SK-N-SH (cell line): ENCODE results near the gene PRKCA. TPM values are rescaled to one million over a fixed set of nuclear protein-coding genes. Genes with fewer than 3 reads are reported as not detected.

ENCODE experiments used
- CTCF ChIA-PET: fragments of 300-600, 350-600 bp; formaldehyde crosslinking; extraction: SDS; loops from one replicate; lab custom pipeline; 2021; lab: Yijun Ruan, JAX
- POLR2A ChIA-PET: fragments of 350-600 bp; sonication (Branson Sonifier 250); formaldehyde crosslinking; extraction: SDS; loops from one replicate; lab custom pipeline; 2020; ENCODE audit warnings: antibody characterized with exemption, inconsistent platforms; lab: Yijun Ruan, JAX
- DNase-seq: peaks from one replicate; pipeline ENCODE4 v3.0.0; 2012
- H2AFZ ChIP-seq: fragments of 200-600 bp; sonication (generic); 2 replicates; pipeline ENCODE4 v1.8.1; 2016; ENCODE audit warnings: antibody characterized with exemption, mild to moderate bottlenecking, low read depth
- H3F3A ChIP-seq: fragments of 200-600 bp; sonication (generic); replicated peaks from 2 replicates; pipeline ENCODE3; 2016; ENCODE audit warnings: antibody characterized with exemption, mild to moderate bottlenecking; ENCODE audit not compliant: insufficient read depth
- H3K27ac ChIP-seq, 2 experiments: fragments of 200-500 bp in 1 of 2; fragments of 200-600 bp in 1 of 2; sonication (Bioruptor generic) in 1 of 2; sonication (generic), shearing (Covaris generic) in 1 of 2; 2 replicates each; pipeline versions ENCODE4 v1.5.1 to v1.6.1; 2014 to 2016; ENCODE audit warnings: low read depth in 2 of 2, inconsistent platforms in 1 of 2, low read length in 1 of 2, mild to moderate bottlenecking in 1 of 2, mixed read lengths in 1 of 2
- H3K27me3 ChIP-seq: fragments of 200-600 bp; sonication (generic), shearing (Covaris generic); 2 replicates; pipeline ENCODE4 v1.6.1; 2016; ENCODE audit warnings: mixed run types; ENCODE audit not compliant: insufficient read depth
- H3K36me3 ChIP-seq, 2 experiments: fragments of 200-500 bp in 1 of 2; fragments of 200-600 bp in 1 of 2; sonication (Bioruptor generic) in 1 of 2; sonication (generic) in 1 of 2; replicated peaks in 1 of 2; 2 replicates each; pipeline versions ENCODE3 to v1.5.1; 2014 to 2016; ENCODE audit warnings: low read length in 1 of 2, mild to moderate bottlenecking in 1 of 2; ENCODE audit not compliant: insufficient read depth in 2 of 2, control insufficient read depth in 1 of 2
- H3K4me1 ChIP-seq, 2 experiments: fragments of 200-500 bp in 1 of 2; fragments of 200-600 bp in 1 of 2; sonication (Bioruptor generic) in 1 of 2; sonication (generic), shearing (Covaris generic) in 1 of 2; 2 replicates each; pipeline versions ENCODE4 v1.5.1 to v1.6.1; 2014 to 2016; ENCODE audit warnings: low read depth in 1 of 2, low read length in 1 of 2, mixed run types in 1 of 2; ENCODE audit not compliant: insufficient read depth in 2 of 2, control insufficient read depth in 1 of 2
- H3K4me2 ChIP-seq: fragments of 200-600 bp; sonication (generic), shearing (Covaris generic); 2 replicates; pipeline ENCODE4 v1.6.1; 2017; ENCODE audit warnings: mixed run types
- H3K4me3 ChIP-seq, 2 experiments: fragments of 200-500 bp in 1 of 2; fragments of 200-600 bp in 1 of 2; sonication (Bioruptor generic) in 1 of 2; sonication (generic), shearing (Covaris generic) in 1 of 2; 2 replicates each; pipeline versions ENCODE4 v1.5.1 to v1.8.1; 2014 to 2016; ENCODE audit warnings: low read depth in 2 of 2, inconsistent platforms in 1 of 2, low read length in 1 of 2, mild to moderate bottlenecking in 1 of 2, mixed read lengths in 1 of 2, moderate library complexity in 1 of 2
- H3K79me2 ChIP-seq: fragments of 200-600 bp; sonication (generic); 2 replicates; pipeline ENCODE4 v1.8.1; 2017; ENCODE audit warnings: mild to moderate bottlenecking; ENCODE audit not compliant: insufficient read depth
- H3K9ac ChIP-seq: fragments of 200-600 bp; sonication (generic); 2 replicates; pipeline ENCODE4 v1.6.1; 2017; ENCODE audit warnings: mixed run types
- H3K9me2 ChIP-seq: fragments of 200-600 bp; sonication (generic); 2 replicates; pipeline ENCODE4 v1.6.1; 2017; ENCODE audit warnings: mixed run types
- H3K9me3 ChIP-seq: fragments of 200-600 bp; sonication (generic); 2 replicates; pipeline ENCODE4 v1.6.1; 2017; ENCODE audit warnings: mixed run types, mild to moderate bottlenecking, moderate library complexity
- H4K20me1 ChIP-seq: fragments of 200-600 bp; sonication (generic); 2 replicates; pipeline ENCODE4 v1.6.1; 2017; ENCODE audit warnings: mild to moderate bottlenecking, mixed run types; ENCODE audit not compliant: insufficient read depth
- ELF1 ChIP-seq: IDR thresholded peaks from 2 replicates; pipeline ENCODE4 v1.4.0; 2012
- EP300 ChIP-seq, 2 experiments: IDR thresholded peaks; 2 replicates each; pipeline versions ENCODE4 v1.4.0 to v1.6.1; 2012; ENCODE audit warnings: borderline replicate concordance in 1 of 2, low read depth in 1 of 2, low read length in 1 of 2
- EZH2phosphoT487 ChIP-seq: fragments of 200-600 bp; sonication (generic); IDR thresholded peaks from 2 replicates; pipeline ENCODE4 v1.6.1; 2017; ENCODE audit warnings: low read depth, mixed run types, mild to moderate bottlenecking, antibody characterized with exemption, moderate library complexity, borderline replicate concordance
- GABPA ChIP-seq: IDR thresholded peaks from 2 replicates; pipeline ENCODE4 v1.4.0; 2012; ENCODE audit warnings: low read depth, mild to moderate bottlenecking
- GATA2 ChIP-seq: sonication (generic); formaldehyde crosslinking; IDR thresholded peaks from 2 replicates; pipeline ENCODE4 v1.5.0; 2020; ENCODE audit warnings: mild to moderate bottlenecking, missing genetic modification reagents
- JUND ChIP-seq: IDR thresholded peaks from 2 replicates; pipeline ENCODE4 v1.4.0; 2012
- MEF2A ChIP-seq: IDR thresholded peaks from 2 replicates; pipeline ENCODE4 v1.4.0; 2012; ENCODE audit warnings: low read depth, borderline replicate concordance
- NFIC ChIP-seq: IDR thresholded peaks from 2 replicates; pipeline ENCODE4 v1.4.0; 2012; ENCODE audit warnings: borderline replicate concordance
- RAD21 ChIP-seq: IDR thresholded peaks from 2 replicates; pipeline ENCODE4 v1.6.1; 2012; ENCODE audit warnings: mild to moderate bottlenecking, low read length
- RXRA ChIP-seq: IDR thresholded peaks from 2 replicates; pipeline ENCODE4 v1.4.0; 2012; ENCODE audit warnings: low read depth, mild to moderate bottlenecking, borderline replicate concordance
- SMC3 ChIP-seq: IDR thresholded peaks from 2 replicates; pipeline ENCODE4 v1.6.1; 2012; ENCODE audit warnings: low read depth, low read length, improper control_type of control experiment
- TCF12 ChIP-seq: IDR thresholded peaks from 2 replicates; pipeline ENCODE4 v1.4.0; 2012
- YY1 ChIP-seq: IDR thresholded peaks from 2 replicates; pipeline ENCODE4 v1.4.0; 2012; ENCODE audit warnings: low read depth, mild to moderate bottlenecking
- WGBS: methylation state at CpG from one replicate; pipeline ENCODE4 v1.1.6; 2017; ENCODE audit warnings: low lambda C conversion rate; 5-methylcytosine and 5-hydroxymethylcytosine counted together
- polyA plus RNA-seq, 3 experiments: library from polyadenylated mRNA; depleted of rRNA; stranded (reverse); fragments of >200 nt; gene quantifications; 2 replicates each; pipeline ENCODE4 v1.2.3, GENCODE V29; 2012
- TF ChIP-seq, protein P1 (sequence below): IDR thresholded peaks from 2 replicates; pipeline ENCODE4 v1.4.0; 2012; ENCODE audit warnings: low read depth, borderline replicate concordance
- TF ChIP-seq, protein P2 (sequence below): IDR thresholded peaks from 2 replicates; pipeline ENCODE4; 2012
- TF ChIP-seq, protein P3 (sequence below): fragments of 200-600 bp; sonication (generic); IDR thresholded peaks from 2 replicates; pipeline ENCODE4 v1.6.1; 2017; ENCODE audit warnings: antibody characterized with exemption, mild to moderate bottlenecking, moderate library complexity
- TF ChIP-seq, protein P4 (sequence below): fragments of 150-350 bp; IDR thresholded peaks from 2 replicates; pipeline ENCODE4 v1.6.1; 2016; ENCODE audit warnings: mild to moderate bottlenecking, low read depth, low read length

The PRKCA gene
- polyA plus RNA-seq, 1 of the 3 experiments (the other 2 are of a cell fraction) = 108 TPM

DNA sequence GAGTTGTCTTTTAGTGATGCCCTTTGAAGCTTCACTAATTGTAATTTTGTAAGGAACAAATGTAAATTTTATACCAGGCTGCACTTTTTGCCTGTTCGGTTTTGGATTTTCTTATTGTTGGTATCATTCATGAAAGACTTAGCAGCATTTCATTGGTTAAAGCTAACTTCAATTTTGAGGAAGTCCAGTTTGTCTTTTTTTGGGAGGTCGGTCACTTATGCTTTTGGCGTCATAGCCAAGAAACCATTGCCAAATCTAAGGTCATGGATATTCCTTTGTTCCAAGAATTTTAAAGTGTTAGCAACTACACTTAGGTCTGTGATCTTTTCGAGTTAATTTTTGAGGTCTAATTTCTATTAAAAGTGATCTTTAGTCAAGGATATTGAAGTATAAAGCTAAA lies 77.1 kb downstream of the PRKCA start:
- H4K20me1 ChIP-seq = peaks cover 92% of the 10 kb centered on the region
- no peak overlapping the region for H3K9ac ChIP-seq
- no peaks in the 10 kb centered on the region for H3K9me2 ChIP-seq
- ChIA-PET POLR2A (no interaction called here), CTCF (interaction anchor here (0.7 to 1.5 kb wide), 3 partner anchors 14 to 261 kb away, joined by 3 to 4 read pairs (median 4); no protein-coding TSS in a partner anchor)
- peak overlapping the region in 1 of 2 experiments; percentile 5; a peak in 1 of 4 replicates for H3K27ac ChIP-seq
- peaks cover 12% of the 10 kb centered on the region for H3F3A ChIP-seq
- H3K79me2 ChIP-seq = peaks cover 98% of the 10 kb centered on the region
- H3K9me3 ChIP-seq = no peaks in the 10 kb centered on the region
- no peak for TF ChIP-seq NFIC
- no peak for TF ChIP-seq SMC3
- TF ChIP-seq GABPA = no peak
- no peak for TF ChIP-seq ELF1
- TF ChIP-seq RXRA = no peak
- TF ChIP-seq RAD21 = no peak
- TF ChIP-seq TCF12 = no peak
- TF ChIP-seq, protein P1, sequence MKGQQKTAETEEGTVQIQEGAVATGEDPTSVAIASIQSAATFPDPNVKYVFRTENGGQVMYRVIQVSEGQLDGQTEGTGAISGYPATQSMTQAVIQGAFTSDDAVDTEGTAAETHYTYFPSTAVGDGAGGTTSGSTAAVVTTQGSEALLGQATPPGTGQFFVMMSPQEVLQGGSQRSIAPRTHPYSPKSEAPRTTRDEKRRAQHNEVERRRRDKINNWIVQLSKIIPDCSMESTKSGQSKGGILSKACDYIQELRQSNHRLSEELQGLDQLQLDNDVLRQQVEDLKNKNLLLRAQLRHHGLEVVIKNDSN = no peak
- no peak for TF ChIP-seq EZH2phosphoT487
- TF ChIP-seq EP300 (IDR thresholded peaks at IDR 0.05; ENCODE audit: borderline replicate concordance in 1 of 2, low read depth in 1 of 2, low read length in 1 of 2) = no peak
- no peak for TF ChIP-seq GATA2 (CRISPR knock-in tag)
- TF ChIP-seq, protein P2, sequence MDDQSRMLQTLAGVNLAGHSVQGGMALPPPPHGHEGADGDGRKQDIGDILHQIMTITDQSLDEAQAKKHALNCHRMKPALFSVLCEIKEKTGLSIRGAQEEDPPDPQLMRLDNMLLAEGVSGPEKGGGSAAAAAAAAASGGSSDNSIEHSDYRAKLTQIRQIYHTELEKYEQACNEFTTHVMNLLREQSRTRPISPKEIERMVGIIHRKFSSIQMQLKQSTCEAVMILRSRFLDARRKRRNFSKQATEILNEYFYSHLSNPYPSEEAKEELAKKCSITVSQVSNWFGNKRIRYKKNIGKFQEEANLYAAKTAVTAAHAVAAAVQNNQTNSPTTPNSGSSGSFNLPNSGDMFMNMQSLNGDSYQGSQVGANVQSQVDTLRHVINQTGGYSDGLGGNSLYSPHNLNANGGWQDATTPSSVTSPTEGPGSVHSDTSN = no peak
- H3K4me2 ChIP-seq = no peak overlapping the region
- peaks cover 0 to 9% of the 10 kb centered on the region in 2 experiments for H3K36me3 ChIP-seq
- WGBS = 94% methylated on average over 4 of the region's 4 CpGs
- no peak overlapping the region for H2AFZ ChIP-seq
- H3K27me3 ChIP-seq = no peaks in the 10 kb centered on the region
- peaks cover 16 to 29% of the 10 kb centered on the region in 2 experiments; a peak in 3 of 4 replicates for H3K4me1 ChIP-seq
- no peak overlapping the region for H3K4me3 ChIP-seq
- DNase-seq = no peak

DNA sequence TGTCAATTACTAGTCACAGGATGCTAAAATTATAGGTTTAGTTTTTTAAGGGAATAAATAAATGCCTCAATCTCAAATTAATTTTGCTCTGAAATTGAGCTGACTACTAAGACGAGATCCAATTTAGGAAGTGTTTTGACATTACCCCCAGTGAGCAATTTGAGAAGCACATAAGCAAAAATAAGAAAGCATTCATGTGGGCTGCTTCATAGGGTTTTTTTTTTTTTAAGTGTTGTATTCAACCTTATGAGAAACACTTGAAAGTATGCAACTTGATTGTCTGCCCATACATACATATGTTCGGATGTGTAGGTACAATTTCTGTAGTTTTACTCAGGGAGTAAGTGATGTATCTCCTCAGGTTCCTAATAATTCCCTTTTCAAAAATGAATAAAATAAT lies 77.6 kb downstream of the PRKCA start:
- H3K9me2 ChIP-seq = no peaks in the 10 kb centered on the region
- H3K36me3 ChIP-seq = peaks cover 0 to 9% of the 10 kb centered on the region in 2 experiments
- 86% methylated on average over 2 of the region's 2 CpGs for WGBS
- peaks cover 7% of the 10 kb centered on the region for H3F3A ChIP-seq
- H3K4me1 ChIP-seq = peaks cover 13 to 24% of the 10 kb centered on the region in 2 experiments; a peak in 3 of 4 replicates
- no peak overlapping the region for H3K4me3 ChIP-seq
- H3K27ac ChIP-seq = peak overlapping the region in 1 of 2 experiments; percentile 5; a peak in 1 of 4 replicates
- peaks cover 93% of the 10 kb centered on the region for H4K20me1 ChIP-seq
- no peak overlapping the region for H3K9ac ChIP-seq
- no peak overlapping the region for H3K4me2 ChIP-seq
- peaks cover 98% of the 10 kb centered on the region for H3K79me2 ChIP-seq
- no peaks in the 10 kb centered on the region for H3K27me3 ChIP-seq
- no peak for TF ChIP-seq MEF2A
- TF ChIP-seq, protein P3, sequence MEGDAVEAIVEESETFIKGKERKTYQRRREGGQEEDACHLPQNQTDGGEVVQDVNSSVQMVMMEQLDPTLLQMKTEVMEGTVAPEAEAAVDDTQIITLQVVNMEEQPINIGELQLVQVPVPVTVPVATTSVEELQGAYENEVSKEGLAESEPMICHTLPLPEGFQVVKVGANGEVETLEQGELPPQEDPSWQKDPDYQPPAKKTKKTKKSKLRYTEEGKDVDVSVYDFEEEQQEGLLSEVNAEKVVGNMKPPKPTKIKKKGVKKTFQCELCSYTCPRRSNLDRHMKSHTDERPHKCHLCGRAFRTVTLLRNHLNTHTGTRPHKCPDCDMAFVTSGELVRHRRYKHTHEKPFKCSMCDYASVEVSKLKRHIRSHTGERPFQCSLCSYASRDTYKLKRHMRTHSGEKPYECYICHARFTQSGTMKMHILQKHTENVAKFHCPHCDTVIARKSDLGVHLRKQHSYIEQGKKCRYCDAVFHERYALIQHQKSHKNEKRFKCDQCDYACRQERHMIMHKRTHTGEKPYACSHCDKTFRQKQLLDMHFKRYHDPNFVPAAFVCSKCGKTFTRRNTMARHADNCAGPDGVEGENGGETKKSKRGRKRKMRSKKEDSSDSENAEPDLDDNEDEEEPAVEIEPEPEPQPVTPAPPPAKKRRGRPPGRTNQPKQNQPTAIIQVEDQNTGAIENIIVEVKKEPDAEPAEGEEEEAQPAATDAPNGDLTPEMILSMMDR = no peak
- TF ChIP-seq JUND = no peak
- no peak for TF ChIP-seq GABPA
- TF ChIP-seq YY1 = no peak
- TF ChIP-seq, protein P2 = no peak
- TF ChIP-seq, protein P4, sequence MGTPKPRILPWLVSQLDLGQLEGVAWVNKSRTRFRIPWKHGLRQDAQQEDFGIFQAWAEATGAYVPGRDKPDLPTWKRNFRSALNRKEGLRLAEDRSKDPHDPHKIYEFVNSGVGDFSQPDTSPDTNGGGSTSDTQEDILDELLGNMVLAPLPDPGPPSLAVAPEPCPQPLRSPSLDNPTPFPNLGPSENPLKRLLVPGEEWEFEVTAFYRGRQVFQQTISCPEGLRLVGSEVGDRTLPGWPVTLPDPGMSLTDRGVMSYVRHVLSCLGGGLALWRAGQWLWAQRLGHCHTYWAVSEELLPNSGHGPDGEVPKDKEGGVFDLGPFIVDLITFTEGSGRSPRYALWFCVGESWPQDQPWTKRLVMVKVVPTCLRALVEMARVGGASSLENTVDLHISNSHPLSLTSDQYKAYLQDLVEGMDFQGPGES = no peak
- H3K9me3 ChIP-seq = no peaks in the 10 kb centered on the region
- POLR2A ChIA-PET = no interaction called here
- DNase-seq = no peak
- CTCF ChIA-PET = interaction anchor here (0.7 to 1.3 kb wide), 2 partner anchors 13 to 260 kb away, joined by 3 to 4 read pairs; no protein-coding TSS in a partner anchor
- no peak overlapping the region for H2AFZ ChIP-seq
